Duodenal mucosa (tissue), 2 donors: ENCODE results near the gene OR2AE1.
"Not testable (repeated sequence)": the region's sequence is repeated elsewhere in the genome, so short reads cannot be mapped to it uniquely, and the experiment has no call there.

Experiments
- H3K27ac ChIP-seq: one replicate; pipeline ENCODE4 v1.7.0; 2013; ENCODE audit warnings: low read depth, low read length
- H3K27me3 ChIP-seq, 2 donors: one replicate each; pipeline ENCODE4 v1.7.0; 2013; ENCODE audit warnings: low read length in 2 of 2, control low read depth in 1 of 2; ENCODE audit not compliant: insufficient read depth in 2 of 2, control insufficient read depth in 1 of 2
- H3K36me3 ChIP-seq, 2 donors: one replicate each; pipeline ENCODE4 v1.7.0; 2013; ENCODE audit warnings: low read length in 2 of 2, control low read depth in 1 of 2; ENCODE audit not compliant: insufficient read depth in 2 of 2, control insufficient read depth in 1 of 2
- H3K4me1 ChIP-seq, 2 donors: one replicate each; pipeline ENCODE4 v1.7.0; 2013; ENCODE audit warnings: low read length in 2 of 2, control low read depth in 1 of 2; ENCODE audit not compliant: insufficient read depth in 2 of 2, control insufficient read depth in 1 of 2
- H3K4me3 ChIP-seq, 2 donors: one replicate each; pipeline ENCODE4 v1.7.0; 2013; ENCODE audit warnings: low read length in 2 of 2, low read depth in 1 of 2
- H3K9ac ChIP-seq, 2 donors: one replicate each; pipeline ENCODE4 v1.7.0; 2013; ENCODE audit warnings: low read length in 2 of 2, low read depth in 1 of 2
- H3K9me3 ChIP-seq, 2 donors: one replicate each; pipeline ENCODE4 v1.7.0; 2013; ENCODE audit warnings: low read length in 2 of 2, control low read depth in 1 of 2; ENCODE audit not compliant: control insufficient read depth in 1 of 2

Gene OR2AE1

GRCh38 chr7:99898023-99898357 lies 21.2 kb upstream of the OR2AE1 start:
- Histone ChIP-seq H3K27me3 (no peaks in the 10 kb centered on the region), H3K9me3 (no peaks in the 10 kb centered on the region), H3K4me3 (no peak overlapping the region), H3K27ac (no peak overlapping the region), H3K9ac (no peak overlapping the region), H3K4me1 (no peaks in the 10 kb centered on the region), H3K36me3 (peaks cover 25 to 48% of the 10 kb centered on the region in 2 donors)

GRCh38 chr7:99897322-99898022 lies 20.6 kb upstream of the OR2AE1 start:
- H3K27ac ChIP-seq: no peak overlapping the region
- no peak overlapping the region for H3K4me3 ChIP-seq
- H3K9me3 ChIP-seq: no peaks in the 10 kb centered on the region
- no peak overlapping the region for H3K9ac ChIP-seq
- H3K27me3 ChIP-seq: no peaks in the 10 kb centered on the region
- H3K36me3 ChIP-seq: peaks cover 21 to 43% of the 10 kb centered on the region in 2 donors
- no peaks in the 10 kb centered on the region for H3K4me1 ChIP-seq

DNA sequence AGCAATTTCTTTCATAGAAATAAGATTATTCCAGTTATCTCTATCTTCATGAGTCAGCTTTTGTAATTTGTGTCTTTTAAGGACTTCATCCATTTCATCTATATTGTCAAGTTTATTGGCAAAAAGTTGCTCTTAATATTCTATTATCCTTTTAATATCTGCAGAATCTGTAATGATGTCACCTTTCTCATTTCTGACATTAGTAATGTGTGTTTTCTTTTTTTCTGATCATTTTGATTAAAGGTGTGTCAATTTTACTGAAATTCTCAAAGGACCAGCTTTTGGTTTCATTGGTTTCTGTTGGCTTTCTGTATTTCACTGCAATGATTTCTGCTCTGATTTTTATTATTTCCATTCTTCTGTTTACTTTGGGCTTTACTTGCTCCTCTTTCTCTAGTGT lies 17.9 kb upstream of the OR2AE1 start:
- no peaks in the 10 kb centered on the region for H3K27me3 ChIP-seq
- H3K9me3 ChIP-seq: no peaks in the 10 kb centered on the region
- no peak overlapping the region for H3K4me3 ChIP-seq
- H3K36me3 ChIP-seq: peaks cover 15 to 29% of the 10 kb centered on the region in 2 donors
- H3K4me1 ChIP-seq: no peaks in the 10 kb centered on the region
- H3K27ac ChIP-seq: no peak overlapping the region
- H3K9ac ChIP-seq: no peak overlapping the region

DNA sequence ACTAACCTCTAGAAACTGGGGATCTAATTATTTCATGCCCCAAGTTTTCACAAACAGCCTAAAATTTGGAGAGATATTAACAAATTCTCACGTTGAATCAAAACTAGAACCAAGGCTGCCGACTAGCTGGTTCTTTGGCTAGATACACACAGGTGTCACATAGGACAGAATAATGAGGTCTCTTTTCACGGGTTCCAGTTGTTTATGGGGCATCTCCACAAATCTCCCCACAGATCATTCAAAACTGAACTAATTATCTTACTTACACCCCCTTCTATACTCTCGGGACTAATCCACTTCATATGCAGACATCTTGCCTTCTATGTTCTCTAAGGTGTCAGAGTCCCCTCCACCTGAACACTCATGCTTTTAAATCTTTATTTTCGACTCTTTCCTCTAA lies 16.4 kb upstream of the OR2AE1 start:
- H3K9me3 ChIP-seq: no peaks in the 10 kb centered on the region
- H3K9ac ChIP-seq: no peak overlapping the region
- no peak overlapping the region for H3K27ac ChIP-seq
- H3K4me1 ChIP-seq: no peaks in the 10 kb centered on the region
- no peak overlapping the region for H3K4me3 ChIP-seq
- H3K27me3 ChIP-seq: no peaks in the 10 kb centered on the region
- peaks cover 14 to 20% of the 10 kb centered on the region in 2 donors for H3K36me3 ChIP-seq

GRCh38 chr7:99890348-99890747 lies 13.5 kb upstream of the OR2AE1 start:
- not testable (repeated sequence) for H3K4me1 ChIP-seq, H3K4me3 ChIP-seq, H3K9ac ChIP-seq, H3K9me3 ChIP-seq, H3K27ac ChIP-seq, H3K27me3 ChIP-seq
- peaks cover 8 to 16% of the 10 kb centered on the region in 2 donors for H3K36me3 ChIP-seq

DNA sequence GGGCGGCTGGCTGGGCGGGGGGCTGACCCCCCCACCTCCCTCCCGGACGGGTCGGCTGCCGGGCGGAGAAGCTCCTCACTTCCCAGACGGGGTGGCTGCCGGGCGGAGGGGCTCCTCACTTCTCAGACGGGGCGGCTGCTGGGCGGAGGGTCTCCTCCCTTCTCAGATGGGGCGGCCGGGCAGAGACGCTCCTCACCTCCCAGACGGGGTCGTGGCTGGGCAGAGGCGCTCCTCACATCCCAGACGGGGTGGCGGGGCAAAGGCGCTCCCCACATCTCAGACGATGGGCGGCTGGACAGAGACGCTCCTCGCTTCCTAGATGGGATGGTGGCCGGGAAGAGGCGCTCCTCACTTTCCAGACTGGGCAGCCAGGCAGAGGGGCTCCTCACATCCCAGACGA lies 11.5 kb upstream of the OR2AE1 start:
- not testable (repeated sequence) for H3K9me3 ChIP-seq, H3K4me1 ChIP-seq, H3K4me3 ChIP-seq

DNA sequence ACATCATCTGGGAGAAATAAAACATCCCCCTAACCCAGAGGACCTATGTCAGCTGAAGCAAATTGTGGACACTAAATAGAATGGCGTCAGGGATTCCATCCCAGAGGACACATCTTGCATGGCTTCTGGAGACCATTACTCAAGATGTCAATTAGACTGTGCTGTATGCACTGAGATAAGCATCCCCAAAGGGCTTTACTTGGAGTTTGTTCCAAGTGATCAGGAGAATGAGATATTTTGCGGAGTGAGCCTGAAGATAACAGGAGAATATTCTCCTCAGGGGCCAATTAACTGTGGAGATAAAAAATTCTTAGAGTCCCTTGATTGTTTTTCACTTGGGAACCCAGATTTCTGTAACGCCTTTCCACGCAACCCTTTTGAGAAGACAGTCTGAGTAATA lies 4.5 kb upstream of the OR2AE1 start:
- Histone ChIP-seq H3K4me3 (no peak overlapping the region), H3K4me1 (no peaks in the 10 kb centered on the region), H3K9ac (no peak overlapping the region), H3K9me3 (no peaks in the 10 kb centered on the region), H3K36me3 (no peaks in the 10 kb centered on the region), H3K27me3 (no peaks in the 10 kb centered on the region), H3K27ac (no peak overlapping the region)

More for the DNA sequence above, 11.5 kb upstream of the OR2AE1 start:
- peaks cover 8 to 16% of the 10 kb centered on the region in 2 donors for H3K36me3 ChIP-seq
- H3K27me3 ChIP-seq, H3K27ac ChIP-seq, H3K9ac ChIP-seq: not testable (repeated sequence)

- Histone ChIP-seq H3K27me3 (no peaks in the 10 kb centered on the region), H3K4me3 (no peak overlapping the region), H3K36me3 (no peaks in the 10 kb centered on the region), H3K9ac (no peak overlapping the region), H3K9me3 (no peaks in the 10 kb centered on the region), H3K4me1 (no peaks in the 10 kb centered on the region), H3K27ac (no peak overlapping the region)
Measured at GRCh38 chr7:99876491-99876890, 342 bp downstream of the OR2AE1 start.

GRCh38 chr7:99868246-99868645 lies 8.6 kb downstream of the OR2AE1 start:
- Histone ChIP-seq H3K9me3 (no peaks in the 10 kb centered on the region), H3K27me3 (no peaks in the 10 kb centered on the region), H3K4me1 (no peaks in the 10 kb centered on the region), H3K36me3 (no peaks in the 10 kb centered on the region), H3K4me3 (no peak overlapping the region), H3K27ac (no peak overlapping the region), H3K9ac (no peak overlapping the region)

GRCh38 chr7:99867477-99867876 lies 9.4 kb downstream of the OR2AE1 start:
- H3K9ac ChIP-seq, H3K27me3 ChIP-seq, H3K27ac ChIP-seq: not testable (repeated sequence)

More at GRCh38 chr7:99867477-99867876, 9.4 kb downstream of the OR2AE1 start:
- H3K9me3 ChIP-seq, H3K36me3 ChIP-seq, H3K4me1 ChIP-seq, H3K4me3 ChIP-seq: not testable (repeated sequence)
